Thymus (tissue), 11 donors: ENCODE data around the gene ALDH8A1. TPM values are rescaled to one million over a fixed set of nuclear protein-coding genes. Genes with fewer than 3 reads are reported as not detected.
A peak's percentile ranks its signal among the peaks of the same experiment; 100 is the strongest.

ENCODE experiments used
- DNase-seq, 9 donors: peaks; one replicate each; pipeline ENCODE4 v3.0.0-alpha.2; 2013; ENCODE audit warnings: low spot score in 9 of 9, low read depth in 6 of 9, missing footprints in 1 of 9
- H3K27ac ChIP-seq, 2 donors: one replicate each; pipeline ENCODE4 v1.5.1; 2013; ENCODE audit warnings: control low read depth in 1 of 2, low read depth in 1 of 2, low read length in 1 of 2, mild to moderate bottlenecking in 1 of 2, moderate library complexity in 1 of 2
- H3K27me3 ChIP-seq, 2 donors: one replicate each; pipeline ENCODE4 v1.5.1; 2013; ENCODE audit warnings: low read length in 1 of 2; ENCODE audit not compliant: control insufficient read depth in 2 of 2, insufficient read depth in 1 of 2
- H3K36me3 ChIP-seq, 2 donors: one replicate each; pipeline ENCODE4 v1.5.1; 2013; ENCODE audit warnings: low read length in 1 of 2, mild to moderate bottlenecking in 1 of 2, moderate library complexity in 1 of 2; ENCODE audit not compliant: control insufficient read depth in 2 of 2, insufficient read depth in 2 of 2
- H3K4me1 ChIP-seq, 2 donors: one replicate each; pipeline ENCODE4 v1.5.1; 2013; ENCODE audit warnings: low read length in 2 of 2; ENCODE audit not compliant: control insufficient read depth in 2 of 2, insufficient read depth in 2 of 2
- H3K4me3 ChIP-seq, 2 donors: one replicate each; pipeline ENCODE4 v1.5.1; 2013; ENCODE audit warnings: low read length in 2 of 2, control low read depth in 1 of 2, mild to moderate bottlenecking in 1 of 2
- H3K9me3 ChIP-seq, 2 donors: one replicate each; pipeline ENCODE4 v1.5.1; 2013; ENCODE audit warnings: low read length in 1 of 2, mild to moderate bottlenecking in 1 of 2; ENCODE audit not compliant: control insufficient read depth in 2 of 2, insufficient read depth in 1 of 2
- WGBS: extraction: QIAGEN DNeasy Blood & Tissue Kit; methylation state at CpG from one replicate; pipeline ENCODE4 v1.1.7; 2013; 5-methylcytosine and 5-hydroxymethylcytosine counted together
- polyA plus RNA-seq: library from polyadenylated mRNA; stranded (reverse); fragments of 200-250 nt; gene quantifications from one replicate; pipeline ENCODE4 v1.2.3, GENCODE V29; 2013
- total RNA-seq: library from RNA; stranded (reverse); fragments of 120-200 nt; gene quantifications from one replicate; pipeline ENCODE4 v1.2.4, GENCODE V29; 2013
- donor health status: healthy.

The ALDH8A1 gene
- total and polyA plus RNA-seq, 2 donors = 0.42 to 9.1 TPM

GRCh38 chr6:134892362-134892761 is 57.5 kb downstream of the ALDH8A1 start:
- H3K4me3 ChIP-seq = no peak overlapping the region
- H3K9me3 ChIP-seq = peaks cover 0 to 3% of the 10 kb centered on the region in 2 donors
- no peaks in the 10 kb centered on the region for H3K4me1 ChIP-seq
- H3K36me3 ChIP-seq = no peaks in the 10 kb centered on the region
- H3K27ac ChIP-seq = no peak overlapping the region
- DNase-seq = no peak
- no peaks in the 10 kb centered on the region for H3K27me3 ChIP-seq

GRCh38 chr6:134891633-134892032 is 58.3 kb downstream of the ALDH8A1 start:
- DNase-seq = no peak
- H3K4me1 ChIP-seq = no peaks in the 10 kb centered on the region
- H3K4me3 ChIP-seq = no peak overlapping the region
- no peaks in the 10 kb centered on the region for H3K36me3 ChIP-seq
- no peak overlapping the region for H3K27ac ChIP-seq
- no peaks in the 10 kb centered on the region for H3K27me3 ChIP-seq
- H3K9me3 ChIP-seq = peaks cover 0 to 3% of the 10 kb centered on the region in 2 donors

- DNase-seq = no peak
- no peaks in the 10 kb centered on the region for H3K36me3 ChIP-seq
- no peaks in the 10 kb centered on the region for H3K27me3 ChIP-seq
- no peak overlapping the region for H3K4me3 ChIP-seq
- 86% methylated on average over 3 of the region's 3 CpGs for WGBS
- H3K27ac ChIP-seq = no peak overlapping the region
- peaks cover 0 to 3% of the 10 kb centered on the region in 2 donors for H3K9me3 ChIP-seq
- no peaks in the 10 kb centered on the region for H3K4me1 ChIP-seq
These were observed 61.6 kb downstream of the ALDH8A1 start for GRCh38 chr6:134888316-134888715.

GRCh38 chr6:134884752-134885151 is 65.1 kb downstream of the ALDH8A1 start:
- WGBS = 97% methylated on average over 3 of the region's 3 CpGs
- Histone ChIP-seq H3K4me3 (no peak overlapping the region), H3K9me3 (no peaks in the 10 kb centered on the region), H3K27ac (no peak overlapping the region), H3K4me1 (no peaks in the 10 kb centered on the region), H3K36me3 (no peaks in the 10 kb centered on the region), H3K27me3 (no peaks in the 10 kb centered on the region)
- DNase-seq = no peak

GRCh38 chr6:134883314-134883713 is 66.6 kb downstream of the ALDH8A1 start:
- DNase-seq = no peak
- H3K4me3 ChIP-seq = no peak overlapping the region
- H3K27ac ChIP-seq = no peak overlapping the region
- no peaks in the 10 kb centered on the region for H3K9me3 ChIP-seq
- H3K27me3 ChIP-seq = no peaks in the 10 kb centered on the region
- H3K4me1 ChIP-seq = no peaks in the 10 kb centered on the region
- WGBS = 67% methylated on average over 1 of the region's 1 CpG
- H3K36me3 ChIP-seq = no peaks in the 10 kb centered on the region

GRCh38 chr6:134882426-134883038 is 67.4 kb downstream of the ALDH8A1 start:
- Histone ChIP-seq H3K4me3 (no peak overlapping the region), H3K27ac (no peak overlapping the region), H3K27me3 (no peaks in the 10 kb centered on the region), H3K4me1 (no peaks in the 10 kb centered on the region), H3K9me3 (no peaks in the 10 kb centered on the region), H3K36me3 (no peaks in the 10 kb centered on the region)
- peak in 6 of 9 donors; percentile 23 to 81 (median 52) for DNase-seq
- WGBS = 56% methylated on average over 10 of the region's 10 CpGs

- Histone ChIP-seq H3K36me3 (no peaks in the 10 kb centered on the region), H3K4me1 (no peaks in the 10 kb centered on the region), H3K27me3 (no peaks in the 10 kb centered on the region), H3K27ac (no peak overlapping the region), H3K4me3 (no peak overlapping the region), H3K9me3 (peaks cover 2 to 3% of the 10 kb centered on the region in 2 donors)
- no peak for DNase-seq
- 57% methylated on average over 5 of the region's 5 CpGs for WGBS
These were observed 69.3 kb downstream of the ALDH8A1 start for GRCh38 chr6:134880487-134881190.

- no peak for DNase-seq
- no peak overlapping the region for H3K27ac ChIP-seq
- peaks cover 4 to 23% of the 10 kb centered on the region in 2 donors for H3K9me3 ChIP-seq
- H3K36me3 ChIP-seq = no peaks in the 10 kb centered on the region
- H3K27me3 ChIP-seq = no peaks in the 10 kb centered on the region
- H3K4me1 ChIP-seq = peaks cover 5 to 9% of the 10 kb centered on the region in 2 donors
- no peak overlapping the region for H3K4me3 ChIP-seq
- 86% methylated on average over 3 of the region's 3 CpGs for WGBS
These were observed 71.8 kb downstream of the ALDH8A1 start for GRCh38 chr6:134878136-134878535.

GRCh38 chr6:134875367-134875766 is 74.5 kb downstream of the ALDH8A1 start:
- DNase-seq = peak in 2 of 9 donors; percentile 9 to 23
- H3K27ac ChIP-seq = no peak overlapping the region
- no peaks in the 10 kb centered on the region for H3K27me3 ChIP-seq
- peaks cover 4 to 30% of the 10 kb centered on the region in 2 donors for H3K9me3 ChIP-seq
- 98% methylated on average over 4 of the region's 4 CpGs for WGBS
- no peak overlapping the region for H3K4me3 ChIP-seq
- peaks cover 15 to 19% of the 10 kb centered on the region in 2 donors for H3K4me1 ChIP-seq
- no peaks in the 10 kb centered on the region for H3K36me3 ChIP-seq
